NCI-H1694 (cell line): Measurements from ENCODE around the gene ITGAD.

Experiments
- DNase-seq: peaks from one replicate; lab custom pipeline; 2025; lab: John Stamatoyannopoulos, UW

Gene ITGAD

GRCh38 chr16:31393056-31393455, at the start of gene ITGAD:
Gene ITGAD (plus strand): TSS chr16:31393335. CDS start chr16:31393361, 26 bp downstream.
- DNase-seq = no peak

GRCh38 chr16:31344712-31345111, 48.4 kb upstream of the ITGAD start:
- no peak for DNase-seq

GRCh38 chr16:31347445-31347844, 45.7 kb upstream of the ITGAD start:
- no peak for DNase-seq

- DNase-seq = no peak
These were observed 44.6 kb upstream of the ITGAD start for GRCh38 chr16:31348579-31348978.

GRCh38 chr16:31350275-31351005, 42.7 kb upstream of the ITGAD start:
- DNase-seq = no peak

- DNase-seq = no peak
These were observed 41.7 kb upstream of the ITGAD start for GRCh38 chr16:31351246-31351941.

- DNase-seq = no peak
These were observed 41.2 kb upstream of the ITGAD start for GRCh38 chr16:31351942-31352325.

- DNase-seq = no peak
These were observed 40.6 kb upstream of the ITGAD start for GRCh38 chr16:31352376-31353115.

- no peak for DNase-seq
These were observed 38.5 kb upstream of the ITGAD start, which contains the start of gene ITGAX for GRCh38 chr16:31354394-31355291. Gene ITGAX (plus strand): TSS chr16:31355176. CDS start chr16:31355255, 79 bp downstream.

- DNase-seq = no peak
These were observed 37.6 kb upstream of the ITGAD start for GRCh38 chr16:31355431-31356100.

GRCh38 chr16:31356566-31357323, 36.4 kb upstream of the ITGAD start:
- DNase-seq = no peak

GRCh38 chr16:31357324-31358109, 35.6 kb upstream of the ITGAD start:
- no peak for DNase-seq

- DNase-seq = no peak
These were observed 32.9 kb upstream of the ITGAD start for GRCh38 chr16:31360251-31360650.

- no peak for DNase-seq
These were observed 31.7 kb upstream of the ITGAD start for GRCh38 chr16:31361201-31362110.

GRCh38 chr16:31362476-31363405, 30.4 kb upstream of the ITGAD start:
- DNase-seq = no peak

- no peak for DNase-seq
These were observed 29.4 kb upstream of the ITGAD start for GRCh38 chr16:31363721-31364120.

GRCh38 chr16:31364421-31364820, 28.7 kb upstream of the ITGAD start:
- DNase-seq = no peak
